HG03066 (cell line): Measurements from ENCODE around the gene FABP6.

Source experiments
- ATAC-seq: cut with Tn5 transposase; IDR thresholded peaks from one replicate; pipeline ENCODE4 v1.9.1; 2021; ENCODE audit warnings: low read depth; ENCODE audit not compliant: unreplicated experiment

FABP6 gene

GRCh38 chr5:160286947-160287346 is 57.6 kb downstream of the FABP6 start:
- ATAC-seq, result no peak

GRCh38 chr5:160287378-160288051 is 58.2 kb downstream of the FABP6 start:
- no peak for ATAC-seq
